T-cell (primary cell): Measurements from ENCODE around the gene TMOD4. TPM values are rescaled to one million over a fixed set of nuclear protein-coding genes. Genes with fewer than 3 reads are reported as not detected.

ENCODE experiments used
- ATAC-seq, 4 experiments: fragments of 200-7000 bp in 3 of 4; fragments of 150-1000 bp in 1 of 4; cut with Tn5 transposase; replicated peaks in 1 of 4; 1 replicate in 3 of 4; 2 replicates in 1 of 4; pipeline ENCODE4 v1.10.0; 2021; ENCODE audit warnings: moderate library complexity in 3 of 4, mild to moderate bottlenecking in 2 of 4, moderate number of reproducible peaks in 1 of 4
- CTCF ChIA-PET, 2 donors: fragments of 300-600 bp; sonication (Branson Sonifier 250); formaldehyde crosslinking; loops; one replicate each; lab custom pipeline; 2022; ENCODE audit warnings: antibody characterized with exemption in 2 of 2; lab: Charles Lee
- POLR2A ChIA-PET, 2 donors: fragments of 300-600 bp; sonication (Branson Sonifier 250); formaldehyde crosslinking; loops; one replicate each; lab custom pipeline; 2022; ENCODE audit warnings: antibody characterized with exemption in 2 of 2; lab: Charles Lee
- DNase-seq, 35 experiments: peaks; one replicate each; pipeline versions ENCODE4 v3.0.0 to v3.0.0-alpha.2; 2013 to 2023
- H3K27ac ChIP-seq: one replicate; pipeline ENCODE4 v1.5.1; 2013; ENCODE audit warnings: low read length
- H3K27me3 ChIP-seq, 2 experiments: replicated peaks in 1 of 2; 1 replicate in 1 of 2; 2 replicates in 1 of 2; pipeline versions ENCODE4 v1.6.1 to v1.7.0; 2013; ENCODE audit warnings: low read length in 1 of 2, mixed read lengths in 1 of 2; ENCODE audit not compliant: control insufficient read depth in 2 of 2, insufficient read depth in 2 of 2; ENCODE audit errors: extremely low read depth in 1 of 2
- H3K36me3 ChIP-seq, 2 donors: 1 replicate in 1 of 2; 2 replicates in 1 of 2; pipeline versions ENCODE4 v1.6.1 to v1.7.0; 2013; ENCODE audit warnings: low read length in 1 of 2; ENCODE audit not compliant: control insufficient read depth in 2 of 2, insufficient read depth in 1 of 2; ENCODE audit errors: extremely low read depth in 1 of 2
- H3K4me1 ChIP-seq, 2 experiments: 1 replicate in 1 of 2; 2 replicates in 1 of 2; pipeline versions ENCODE4 v1.6.1 to v1.7.0; 2013; ENCODE audit warnings: low read length in 2 of 2, mixed read lengths in 1 of 2; ENCODE audit not compliant: insufficient read depth in 2 of 2, control insufficient read depth in 1 of 2; ENCODE audit errors: extremely low read depth in 1 of 2
- H3K4me3 ChIP-seq, 2 donors: 1 replicate in 1 of 2; 2 replicates in 1 of 2; pipeline versions ENCODE4 v1.5.1 to v1.7.0; 2013; ENCODE audit warnings: mild to moderate bottlenecking in 2 of 2, low read length in 1 of 2, moderate library complexity in 1 of 2; ENCODE audit not compliant: control insufficient read depth in 1 of 2; ENCODE audit errors: extremely low read depth in 1 of 2
- H3K9me3 ChIP-seq: 2 replicates; pipeline ENCODE4 v1.7.0; 2013
- H3K27ac Mint-ChIP-seq, 2 donors: one replicate each; pipeline ENCODE4 v1.8.0; 2020 to 2021; ENCODE audit warnings: mild to moderate bottlenecking in 2 of 2, mixed read lengths in 2 of 2
- H3K27me3 Mint-ChIP-seq, 2 donors: one replicate each; pipeline ENCODE4 v1.8.0; 2021 to 2022; ENCODE audit warnings: mixed read lengths in 2 of 2
- H3K36me3 Mint-ChIP-seq: one replicate; pipeline ENCODE4 v1.8.0; 2021; ENCODE audit warnings: mixed read lengths
- H3K4me1 Mint-ChIP-seq, 3 donors: one replicate each; pipeline ENCODE4 v1.8.0; 2020 to 2022; ENCODE audit warnings: mixed read lengths in 3 of 3, mild to moderate bottlenecking in 1 of 3
- H3K4me3 Mint-ChIP-seq, 3 donors: one replicate each; pipeline ENCODE4 v1.8.0; 2020 to 2022; ENCODE audit warnings: mild to moderate bottlenecking in 3 of 3, mixed read lengths in 3 of 3, moderate library complexity in 3 of 3
- H3K9me3 Mint-ChIP-seq, 3 donors: one replicate each; pipeline ENCODE4 v1.8.0; 2020 to 2022; ENCODE audit warnings: mixed read lengths in 3 of 3
- WGBS: methylation state at CpG from one replicate; pipeline ENCODE4 v1.1.5; 2013; ENCODE audit warnings: missing lambda C conversion rate; ENCODE audit not compliant: insufficient coverage; 5-methylcytosine and 5-hydroxymethylcytosine counted together
- total RNA-seq, 35 experiments: library from RNA in 6 of 35; stranded (reverse) in 6 of 35; fragments of 120-200 nt in 1 of 35; gene quantifications; one replicate each; pipeline versions ENCODE4 v1.2.1 to v1.2.4 and lab custom pipeline; 2013 to 2026

Gene TMOD4
- total RNA-seq (1 to 10 TPM; 1.9 to 6.2 (median 5.3) TPM), total RNA-seq (lab: John Stamatoyannopoulos, UW) (1.2 to 8.8 (median 3.0) reads per million in 29 experiments)
- total RNA-seq (2013): 1.5 TPM

GRCh38 chr1:151175863-151176262, at the start of gene TMOD4:
Gene TMOD4 (minus strand): TSS chr1:151175981. CDS start chr1:151174875, 1,106 bp downstream.
- H3K36me3 Mint-ChIP-seq: peaks cover 51% of the 10 kb centered on the region
- H3K9me3 ChIP-seq: no peaks in the 10 kb centered on the region
- H3K27ac ChIP-seq: no peak within 1 kb of the TSS
- peaks cover 0 to 10% (median 2%) of the 10 kb centered on the region in 3 donors for H3K4me1 Mint-ChIP-seq
- H3K4me3 ChIP-seq: no peak within 1 kb of the TSS
- H3K27ac Mint-ChIP-seq: peak within 1 kb of the TSS; percentile 34 to 48
- POLR2A ChIA-PET: interaction anchor here in 1 of 2 donors (0.5 kb wide), 2 partner anchors 14 to 53 kb away, joined by 3 to 5 read pairs; partner anchors contain the start of gene VPS72
- DNase-seq: no peak
- CTCF ChIA-PET: interaction anchor here in 1 of 2 donors (0.7 kb wide), 3 partner anchors 28 to 151 kb away, joined by 3 read pairs; no protein-coding TSS in a partner anchor
- H3K27me3 Mint-ChIP-seq: no peaks in the 10 kb centered on the region
- no peaks in the 10 kb centered on the region for H3K27me3 ChIP-seq
- no peaks in the 10 kb centered on the region for H3K9me3 Mint-ChIP-seq
- peak in 3 of 4 experiments; percentile 47 to 70 (median 61) for ATAC-seq
- no peak within 1 kb of the TSS for H3K4me3 Mint-ChIP-seq
- no CpG with 5 or more reads among the region's 4 CpGs for WGBS
- H3K4me1 ChIP-seq: no peaks in the 10 kb centered on the region
- peaks cover 18 to 70% of the 10 kb centered on the region in 2 donors for H3K36me3 ChIP-seq

GRCh38 chr1:151222130-151222529, 46.3 kb upstream of the TMOD4 start:
- H3K27ac Mint-ChIP-seq: peak overlapping the region in 1 of 2 donors; percentile 39
- H3K36me3 Mint-ChIP-seq: peaks cover 8% of the 10 kb centered on the region
- H3K27ac ChIP-seq: no peak overlapping the region
- no peak for DNase-seq
- H3K27me3 ChIP-seq: no peaks in the 10 kb centered on the region
- H3K4me1 Mint-ChIP-seq: peaks cover 0 to 12% (median 7%) of the 10 kb centered on the region in 3 donors
- no peak overlapping the region for H3K4me3 Mint-ChIP-seq
- CTCF ChIA-PET: no interaction called here
- no peaks in the 10 kb centered on the region for H3K9me3 ChIP-seq
- H3K36me3 ChIP-seq: peaks cover 0 to 14% of the 10 kb centered on the region in 2 donors
- no peaks in the 10 kb centered on the region for H3K4me1 ChIP-seq
- H3K4me3 ChIP-seq: no peak overlapping the region
- no peaks in the 10 kb centered on the region for H3K9me3 Mint-ChIP-seq
- WGBS: no CpG with 5 or more reads among the region's 4 CpGs
- no peaks in the 10 kb centered on the region for H3K27me3 Mint-ChIP-seq
- no peak for ATAC-seq
- POLR2A ChIA-PET: no interaction called here

- Mint-ChIP-seq H3K9me3 (no peaks in the 10 kb centered on the region), H3K4me3 (no peak overlapping the region), H3K36me3 (peaks cover 4% of the 10 kb centered on the region), H3K27ac (peak overlapping the region in 1 of 2 donors; percentile 28), H3K4me1 (peaks cover 2 to 13% (median 8%) of the 10 kb centered on the region in 3 donors), H3K27me3 (no peaks in the 10 kb centered on the region)
- ATAC-seq (no peak), DNase-seq (no peak)
- ChIA-PET CTCF (no interaction called here), POLR2A (no interaction called here)
- no peak overlapping the region for H3K4me3 ChIP-seq
- no peak overlapping the region for H3K27ac ChIP-seq
- no peaks in the 10 kb centered on the region for H3K9me3 ChIP-seq
- H3K4me1 ChIP-seq: no peaks in the 10 kb centered on the region
- H3K36me3 ChIP-seq: peaks cover 0 to 13% of the 10 kb centered on the region in 2 donors
- H3K27me3 ChIP-seq: no peaks in the 10 kb centered on the region
- no CpG with 5 or more reads among the region's 1 CpG for WGBS
Observed at GRCh38 chr1:151221616-151222015, 45.8 kb upstream of the TMOD4 start.

GRCh38 chr1:151213560-151213959, 37.8 kb upstream of the TMOD4 start:
- DNase-seq: no peak
- Mint-ChIP-seq H3K4me3 (no peak overlapping the region), H3K27me3 (no peaks in the 10 kb centered on the region), H3K36me3 (peaks cover 16% of the 10 kb centered on the region), H3K9me3 (no peaks in the 10 kb centered on the region), H3K27ac (peak overlapping the region; percentile 9 to 23), H3K4me1 (peaks cover 33 to 35% (median 33%) of the 10 kb centered on the region in 3 donors)
- Histone ChIP-seq H3K4me1 (peaks cover 11 to 15% of the 10 kb centered on the region in 2 experiments), H3K27ac (no peak overlapping the region), H3K27me3 (no peaks in the 10 kb centered on the region), H3K4me3 (no peak overlapping the region), H3K36me3 (peaks cover 0 to 11% of the 10 kb centered on the region in 2 donors), H3K9me3 (no peaks in the 10 kb centered on the region)
- CTCF ChIA-PET: interaction anchor here in 1 of 2 donors (1.2 kb wide), 1 partner anchor 16 kb away, joined by 3 read pairs; no protein-coding TSS in a partner anchor
- ATAC-seq: no peak
- WGBS: no CpG with 5 or more reads among the region's 2 CpGs
- POLR2A ChIA-PET: interaction anchor here in 1 of 2 donors (0.6 kb wide), 1 partner anchor 125 kb away, joined by 3 read pairs; no protein-coding TSS in a partner anchor

GRCh38 chr1:151211972-151212705, 36.4 kb upstream of the TMOD4 start:
- ATAC-seq (peak in 2 of 4 experiments; percentile 30 to 52), DNase-seq (peak in 1 of 35 experiments; percentile 11)
- Mint-ChIP-seq H3K27ac (peak overlapping the region; percentile 84 to 88), H3K4me3 (peak overlapping the region; percentile 47 to 65 (median 60)), H3K9me3 (no peaks in the 10 kb centered on the region), H3K4me1 (peaks cover 31 to 33% (median 31%) of the 10 kb centered on the region in 3 donors), H3K36me3 (peaks cover 16% of the 10 kb centered on the region), H3K27me3 (no peaks in the 10 kb centered on the region)
- Histone ChIP-seq H3K4me1 (peaks cover 11 to 15% of the 10 kb centered on the region in 2 experiments), H3K36me3 (peaks cover 0 to 22% of the 10 kb centered on the region in 2 donors), H3K27me3 (no peaks in the 10 kb centered on the region), H3K4me3 (peak overlapping the region in 1 of 2 donors; percentile 23), H3K27ac (no peak overlapping the region), H3K9me3 (no peaks in the 10 kb centered on the region)
- POLR2A ChIA-PET: interaction anchor here (0.5 to 0.7 kb wide), 3 partner anchors 8 to 151 kb away, joined by 3 to 5 read pairs (median 3); no protein-coding TSS in a partner anchor
- 46% methylated on average over 6 of the region's 15 CpGs for WGBS
- CTCF ChIA-PET: interaction anchor here in 1 of 2 donors (0.6 to 1.2 kb wide), 2 partner anchors 17 to 35 kb away, joined by 3 read pairs; no protein-coding TSS in a partner anchor

GRCh38 chr1:151210830-151211229, 35.0 kb upstream of the TMOD4 start:
- ChIA-PET POLR2A (no interaction called here), CTCF (no interaction called here)
- H3K9me3 ChIP-seq: no peaks in the 10 kb centered on the region
- H3K4me3 Mint-ChIP-seq: peak overlapping the region in 1 of 3 donors; percentile 44
- no peak overlapping the region for H3K4me3 ChIP-seq
- peak overlapping the region; percentile 23 to 28 for H3K27ac Mint-ChIP-seq
- peaks cover 11 to 15% of the 10 kb centered on the region in 2 experiments for H3K4me1 ChIP-seq
- no peaks in the 10 kb centered on the region for H3K9me3 Mint-ChIP-seq
- no peaks in the 10 kb centered on the region for H3K27me3 ChIP-seq
- ATAC-seq (no peak), DNase-seq (no peak)
- H3K4me1 Mint-ChIP-seq: peaks cover 29 to 32% (median 30%) of the 10 kb centered on the region in 3 donors
- peaks cover 17% of the 10 kb centered on the region for H3K36me3 Mint-ChIP-seq
- WGBS: no CpG with 5 or more reads among the region's 1 CpG
- H3K36me3 ChIP-seq: peaks cover under 1 to 32% of the 10 kb centered on the region in 2 donors
- H3K27ac ChIP-seq: no peak overlapping the region
- no peaks in the 10 kb centered on the region for H3K27me3 Mint-ChIP-seq
